Skin of body (tissue), 2 donors: ENCODE results near the gene FRMD1. TPM values are rescaled to one million over a fixed set of nuclear protein-coding genes. Genes with fewer than 3 reads are reported as not detected.
A peak's percentile ranks its signal among the peaks of the same experiment; 100 is the strongest.

Experiments used
- DNase-seq: peaks from one replicate; lab custom pipeline; 2025; lab: John Stamatoyannopoulos, UW
- total RNA-seq: library from RNA; depleted of rRNA; stranded (reverse); fragments of >200 nt; gene quantifications from one replicate; pipeline ENCODE4 v1.2.3, GENCODE V29; 2014

The FRMD1 gene
- total RNA-seq, 1 donor from 2014 or later, result 0.20 TPM

- no peak for DNase-seq
Observed at GRCh38 chr6:168056892-168057527, 22.0 kb downstream of the FRMD1 start.

- DNase-seq, result no peak
Observed at GRCh38 chr6:168055696-168056489, 23.1 kb downstream of the FRMD1 start.

GRCh38 chr6:168054765-168055560 lies 24.0 kb downstream of the FRMD1 start:
- DNase-seq, result peak; percentile 12

DNA sequence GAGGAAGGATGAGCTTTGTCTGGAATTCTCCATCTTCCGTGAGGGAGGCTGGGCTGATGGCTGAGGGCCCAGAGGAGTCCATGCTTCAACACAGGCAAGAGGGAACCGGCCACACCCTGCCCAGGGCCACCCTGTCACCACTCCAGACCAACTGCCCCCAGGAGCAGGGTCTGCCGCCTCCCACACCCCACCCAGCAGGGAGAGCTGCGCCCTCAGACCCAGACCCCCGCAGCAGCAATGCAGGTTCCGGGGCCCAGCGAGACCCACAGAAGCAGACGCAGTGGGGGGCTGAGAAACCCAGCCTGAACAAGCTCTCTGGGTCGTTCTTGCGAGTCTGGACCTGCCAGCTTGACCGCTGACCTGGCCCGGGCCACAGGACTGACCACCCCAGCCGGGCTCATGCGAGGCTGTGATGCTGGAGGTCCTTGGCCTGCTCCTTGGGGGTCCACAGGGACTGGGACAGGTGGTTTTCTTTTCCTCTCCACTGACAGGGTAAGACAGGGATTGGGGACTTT lies 25.0 kb downstream of the FRMD1 start:
- no peak for DNase-seq

- DNase-seq, result no peak
Observed at GRCh38 chr6:168053086-168053956, 25.7 kb downstream of the FRMD1 start.

- DNase-seq, result no peak
Observed at GRCh38 chr6:168052291-168052891, 26.6 kb downstream of the FRMD1 start.

DNA sequence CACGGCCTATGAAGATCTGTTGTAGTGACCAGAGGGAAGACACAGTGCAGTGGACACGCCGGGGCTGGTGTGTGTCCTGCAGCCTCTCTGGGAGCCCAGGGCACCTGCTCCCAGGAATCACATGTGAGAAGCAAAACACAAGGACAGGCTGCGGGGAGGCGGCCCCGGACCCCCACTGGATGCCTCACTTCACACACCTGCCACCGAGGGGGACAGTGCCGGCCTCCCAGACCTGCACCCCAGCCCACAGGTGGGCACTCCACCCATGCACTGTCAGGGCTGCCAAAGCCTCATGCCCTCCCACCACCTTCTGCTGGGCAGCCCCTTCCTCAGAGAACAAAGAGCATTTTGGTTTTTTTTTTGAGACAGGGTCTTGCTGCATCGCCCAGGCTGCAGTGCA lies 27.4 kb downstream of the FRMD1 start:
- DNase-seq, result no peak

GRCh38 chr6:168050881-168051586 lies 28.0 kb downstream of the FRMD1 start:
- DNase-seq, result no peak

GRCh38 chr6:168050225-168050880 lies 28.7 kb downstream of the FRMD1 start:
- no peak for DNase-seq

GRCh38 chr6:168049706-168050224 lies 29.2 kb downstream of the FRMD1 start:
- no peak for DNase-seq

DNA sequence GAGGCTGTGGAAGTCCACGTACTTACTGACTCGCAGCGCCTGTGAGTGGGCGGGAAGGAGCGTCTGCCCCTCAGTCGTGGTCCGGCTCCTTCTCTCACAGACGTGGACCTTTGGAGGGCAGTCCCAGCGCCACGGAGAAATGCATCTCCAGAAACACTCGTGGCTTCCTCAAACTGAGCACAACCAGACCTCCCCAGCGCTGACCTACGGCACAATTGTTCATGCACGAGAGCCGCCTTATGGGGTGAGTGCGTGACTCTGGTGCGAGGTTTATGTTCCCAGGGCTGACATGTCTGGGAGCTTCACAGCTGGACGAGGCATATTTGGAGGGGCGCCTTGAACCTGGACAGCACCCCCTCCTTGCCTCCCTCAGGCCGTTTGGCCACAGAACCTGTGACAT lies 29.7 kb downstream of the FRMD1 start:
- no peak for DNase-seq

GRCh38 chr6:168048724-168049025 lies 30.3 kb downstream of the FRMD1 start:
- DNase-seq, result no peak

DNA sequence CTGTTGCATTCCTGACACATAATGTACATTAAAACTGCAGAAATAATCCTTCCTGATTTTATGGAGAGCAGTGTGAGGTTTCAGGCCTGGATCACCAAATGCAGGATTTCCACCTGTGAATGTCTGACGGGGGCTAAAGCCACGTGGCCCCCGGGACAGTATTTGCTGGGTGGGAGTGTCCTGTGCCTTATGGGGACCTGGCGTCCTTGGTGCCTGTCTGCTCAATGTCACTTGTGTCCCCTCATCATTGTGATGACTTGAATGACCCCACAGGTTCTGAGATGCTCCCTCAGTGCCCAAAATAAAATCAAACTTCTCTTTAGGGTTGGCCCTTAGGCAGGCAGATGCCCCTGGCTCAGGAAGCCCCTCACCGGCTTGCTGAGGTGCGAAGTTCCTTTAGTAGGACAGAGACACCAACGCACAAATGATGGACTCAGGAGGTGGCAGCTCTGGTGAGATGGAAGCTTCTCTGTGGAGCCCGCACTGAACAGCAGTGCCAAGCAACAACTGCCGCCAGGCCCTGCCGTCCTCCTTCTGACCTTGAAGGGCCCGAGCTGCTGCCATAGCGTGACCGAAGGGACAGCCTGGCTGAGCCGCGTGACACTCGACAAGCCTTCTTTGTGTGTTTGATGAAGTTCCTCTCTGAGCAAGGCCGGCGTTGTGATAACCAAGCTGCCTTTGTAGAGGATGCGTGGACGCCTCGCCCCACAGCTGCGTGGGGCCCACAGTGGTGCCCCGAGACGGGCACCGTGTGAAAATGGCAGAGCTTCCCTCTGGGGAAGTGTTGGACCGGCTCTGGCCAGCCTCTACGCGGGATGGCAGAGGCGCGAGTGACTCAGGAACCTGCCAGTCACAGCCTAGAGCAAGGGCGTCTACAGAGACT lies 30.9 kb downstream of the FRMD1 start:
- DNase-seq, result no peak

GRCh38 chr6:168046696-168047095 lies 32.3 kb downstream of the FRMD1 start:
- DNase-seq, result no peak

- no peak for DNase-seq
Observed at GRCh38 chr6:168045706-168046620, 33.0 kb downstream of the FRMD1 start.

GRCh38 chr6:168045141-168045691 lies 33.8 kb downstream of the FRMD1 start:
- DNase-seq, result no peak
